GM21825 (cell line): Measurements from ENCODE around the gene PHIP.
"Not testable (repeated sequence)": the region's sequence is repeated elsewhere in the genome, so short reads cannot be mapped to it uniquely, and the experiment has no call there.

Experiments used
- ATAC-seq: cut with Tn5 transposase; IDR thresholded peaks from one replicate; pipeline ENCODE4 v1.9.1; 2021; ENCODE audit warnings: mild to moderate bottlenecking, moderate library complexity; ENCODE audit not compliant: unreplicated experiment

PHIP gene

DNA sequence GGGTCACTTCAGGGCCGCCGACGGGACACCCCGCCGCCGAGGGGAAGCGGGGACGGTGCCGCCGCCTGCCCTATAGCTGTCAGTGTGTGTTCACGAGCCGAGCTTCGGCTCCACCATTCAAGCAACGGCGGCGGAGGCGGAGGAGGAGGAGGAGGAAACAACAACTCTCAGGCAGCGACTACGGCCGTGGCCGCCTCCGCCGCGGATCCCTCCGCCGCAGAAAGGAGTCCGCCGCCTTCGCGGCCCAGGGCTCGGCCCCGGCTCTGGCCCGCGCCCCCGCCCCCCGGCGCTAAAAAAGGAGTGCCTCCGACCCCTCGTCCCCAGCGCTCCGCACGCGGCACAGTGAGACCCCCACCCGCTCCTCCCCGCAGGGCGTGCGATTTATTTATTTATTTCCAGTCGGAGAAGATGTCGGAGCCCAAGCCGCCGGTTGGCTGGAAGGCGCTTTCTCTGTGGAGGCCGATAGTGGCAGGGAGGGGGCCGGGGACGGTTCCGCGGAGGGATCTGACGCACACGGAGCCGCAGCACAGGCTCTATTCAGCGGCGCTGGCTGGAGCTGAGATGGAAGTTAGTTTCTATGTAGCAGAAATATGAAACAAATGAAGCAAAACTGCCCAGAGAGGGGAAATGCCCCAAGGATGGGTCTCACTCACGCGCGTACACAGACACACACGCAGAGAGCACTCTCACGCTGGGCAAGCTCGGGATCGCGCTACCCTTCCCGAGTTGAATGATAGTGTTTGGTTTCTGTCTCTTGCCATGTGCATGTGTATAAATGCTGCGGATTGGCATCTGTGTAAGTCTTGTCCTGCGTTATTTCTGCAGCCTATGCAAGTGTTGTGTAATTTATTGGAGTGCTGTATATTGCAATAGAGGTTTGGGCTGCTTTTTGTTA lies at the start of gene PHIP:
Gene PHIP, minus strand, starts transcription at position 180 of the 895 bp plus-strand sequence. CDS start 186 bp downstream, outside the sequence.
- peak; percentile 60 for ATAC-seq

DNA sequence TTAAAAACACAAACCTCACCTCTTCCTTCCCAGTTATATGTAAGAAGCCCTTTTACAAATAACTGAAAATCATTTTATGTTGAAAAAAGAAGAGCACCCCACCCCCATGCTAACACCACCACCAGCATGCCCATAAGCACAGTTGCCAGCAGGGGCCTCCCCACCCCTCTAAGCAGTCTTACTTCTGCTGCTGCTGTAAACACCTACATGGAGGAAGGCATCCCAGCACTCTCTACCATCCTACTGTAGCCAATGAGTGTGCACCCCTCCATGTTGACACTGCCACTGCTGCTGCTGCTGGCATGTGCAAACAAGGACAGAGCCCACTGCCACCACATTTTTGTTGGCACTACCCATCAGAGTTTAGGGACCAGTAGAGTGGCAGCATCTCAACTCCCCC lies 49.6 kb upstream of the PHIP start:
- no peak for ATAC-seq

DNA sequence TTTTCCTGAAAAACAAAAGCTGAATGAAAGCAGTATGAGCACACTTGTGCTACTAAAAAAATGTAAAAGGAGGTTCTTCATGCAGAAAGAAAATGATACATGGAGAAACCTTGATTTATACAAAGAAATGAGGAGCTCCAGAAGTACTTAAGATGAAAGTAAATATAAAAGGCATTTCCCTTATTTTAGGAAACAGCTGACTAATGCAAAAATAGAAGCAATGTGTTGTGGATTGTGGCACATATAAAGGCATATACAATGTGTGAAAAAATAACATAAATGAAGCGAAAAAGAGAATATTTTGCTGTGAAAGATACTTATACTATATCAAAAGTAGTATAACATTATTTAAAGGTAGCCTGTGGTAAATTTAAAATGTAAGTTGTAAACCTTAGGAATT lies 41.2 kb upstream of the PHIP start:
- no peak for ATAC-seq

DNA sequence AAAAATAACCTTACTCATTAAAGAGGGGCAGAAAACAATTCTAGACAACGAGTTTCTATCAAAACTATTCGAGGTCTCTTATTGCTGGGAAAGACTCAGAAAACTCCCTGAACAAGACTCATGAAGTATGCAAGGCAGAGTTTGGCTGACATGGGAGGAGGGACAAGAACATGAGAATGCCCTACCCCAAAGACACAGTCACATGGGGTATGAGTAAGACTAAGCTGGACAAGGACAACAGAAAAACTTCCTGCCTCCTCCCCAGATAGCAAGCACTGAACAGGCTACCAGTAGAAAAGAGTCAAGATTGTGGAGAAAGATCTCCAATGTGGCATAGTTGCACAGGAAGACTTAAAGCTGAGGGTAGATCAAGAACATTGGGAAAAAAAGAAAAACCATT lies 39.7 kb upstream of the PHIP start:
- no peak for ATAC-seq

DNA sequence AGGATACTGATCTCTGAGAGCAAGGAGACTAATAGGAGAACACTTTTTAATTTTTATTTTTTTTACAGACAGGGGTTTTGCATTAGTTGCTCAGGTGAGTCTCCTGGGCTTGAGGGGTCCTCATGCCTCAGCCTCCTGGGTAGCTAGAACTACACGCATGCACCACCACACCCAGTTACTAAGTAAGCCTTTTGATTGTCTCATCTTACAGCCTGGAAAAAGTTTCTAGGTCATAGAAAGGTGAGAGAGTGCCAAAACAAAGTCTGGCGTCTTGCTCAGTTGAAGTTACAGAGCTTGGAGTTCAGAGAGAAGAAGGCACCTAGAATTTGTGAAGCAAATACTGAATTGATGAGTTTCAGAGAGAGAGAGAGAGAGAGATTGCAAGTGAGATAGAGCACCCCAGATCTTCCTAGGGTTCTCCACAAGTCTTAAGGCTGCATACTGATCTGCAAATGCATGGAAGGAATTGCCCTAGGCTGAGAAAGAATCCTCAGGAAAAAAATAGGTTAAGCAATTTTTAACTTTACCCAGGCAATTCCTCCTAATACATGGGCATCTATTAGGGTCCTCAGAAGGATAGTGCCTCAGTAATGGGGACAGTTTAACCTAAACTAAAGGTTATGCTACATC lies 37.6 kb upstream of the PHIP start:
- no peak for ATAC-seq

DNA sequence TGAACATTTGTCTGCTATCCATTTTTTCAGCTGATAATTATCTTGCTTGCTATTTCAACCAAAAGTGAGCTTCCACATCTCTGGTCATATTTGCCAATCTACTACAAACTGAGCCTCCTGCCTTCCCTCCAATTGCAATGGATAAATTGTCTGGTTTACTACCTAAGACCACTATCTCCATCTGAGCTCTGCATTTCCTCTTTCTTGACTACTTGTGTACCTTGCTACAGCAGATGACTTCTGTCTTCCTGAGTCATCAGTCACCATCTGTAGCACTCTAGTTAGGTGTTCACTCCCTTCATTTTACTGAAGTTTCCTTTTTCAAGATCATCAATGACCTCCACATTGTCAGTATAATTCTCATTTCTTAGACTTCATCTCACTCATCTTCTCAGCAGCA lies 33.5 kb upstream of the PHIP start:
- no peak for ATAC-seq

DNA sequence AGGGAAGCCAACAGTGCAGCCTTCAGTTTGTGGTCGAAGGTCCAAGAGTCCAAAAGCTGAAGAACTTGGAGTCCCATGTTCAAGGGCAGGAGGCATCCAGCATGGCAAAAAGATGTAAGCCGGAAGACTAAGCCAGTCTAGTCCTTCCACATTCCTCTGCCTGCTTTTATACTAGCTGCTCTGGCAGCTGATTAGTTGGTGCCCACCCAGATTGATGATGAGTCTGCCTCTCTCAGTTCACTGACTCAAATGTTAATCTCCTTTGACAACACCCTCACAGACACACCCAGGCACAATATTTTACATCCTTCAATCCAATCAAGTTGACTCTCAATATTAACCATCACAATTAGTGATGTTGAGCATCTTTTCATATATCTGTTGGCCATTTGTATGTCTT lies 23.1 kb upstream of the PHIP start:
- no peak for ATAC-seq

DNA sequence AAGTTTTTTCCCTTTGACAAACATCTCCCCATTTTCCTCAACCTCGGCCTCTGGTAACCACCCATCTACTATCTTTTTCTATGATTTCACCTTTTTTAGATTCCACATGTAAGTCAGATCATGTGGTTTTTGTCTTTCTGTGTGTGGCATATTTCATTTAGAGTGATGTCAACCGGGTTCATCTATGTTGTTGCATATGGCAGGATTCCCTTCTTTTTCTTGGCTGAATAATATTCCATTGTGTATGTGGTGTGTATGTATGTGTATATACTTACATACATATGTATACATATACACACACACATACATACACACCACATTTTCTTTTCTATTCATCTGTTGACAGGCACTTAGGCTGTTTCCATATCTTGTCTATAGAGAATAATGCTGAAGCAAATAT lies 22.2 kb upstream of the PHIP start:
- ATAC-seq = no peak

DNA sequence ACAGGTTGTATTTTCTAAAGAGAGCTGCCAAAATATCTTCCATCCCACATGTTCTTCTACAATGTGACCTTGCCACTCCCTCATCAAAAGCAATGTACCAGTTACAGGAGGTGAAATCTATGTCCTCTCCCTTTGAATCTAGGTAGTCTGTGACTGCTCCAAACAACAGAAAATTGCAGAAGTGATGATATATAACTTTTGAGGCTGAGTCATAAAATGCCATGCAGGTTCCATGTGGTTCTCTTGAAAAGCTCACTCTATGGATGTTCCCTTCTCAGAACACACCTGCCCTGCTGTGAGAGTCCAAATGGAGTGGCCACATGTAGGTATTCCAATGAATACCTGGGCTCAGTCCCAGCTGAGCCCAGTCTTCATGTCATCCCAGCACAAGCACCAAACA lies 16.9 kb upstream of the PHIP start:
- ATAC-seq = no peak

DNA sequence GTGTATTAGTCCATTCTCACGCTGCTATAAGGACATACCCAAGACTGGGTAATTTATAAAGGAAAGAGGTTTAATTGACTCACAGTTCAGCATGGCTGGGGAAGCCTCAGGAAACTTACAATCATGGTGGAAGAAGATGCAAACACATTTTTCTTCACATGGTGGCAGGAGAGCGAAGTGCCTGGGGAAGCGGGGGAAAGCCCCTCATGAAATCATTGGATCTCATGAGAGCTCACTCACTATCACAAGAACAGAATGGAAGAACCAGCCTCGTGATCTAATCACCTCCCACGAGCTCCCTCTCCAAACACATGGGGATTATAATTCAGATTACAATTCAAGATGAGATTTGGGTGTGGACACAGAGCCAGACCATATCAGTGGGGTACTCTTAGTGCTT lies 13.7 kb upstream of the PHIP start:
- ATAC-seq = not testable (repeated sequence)

DNA sequence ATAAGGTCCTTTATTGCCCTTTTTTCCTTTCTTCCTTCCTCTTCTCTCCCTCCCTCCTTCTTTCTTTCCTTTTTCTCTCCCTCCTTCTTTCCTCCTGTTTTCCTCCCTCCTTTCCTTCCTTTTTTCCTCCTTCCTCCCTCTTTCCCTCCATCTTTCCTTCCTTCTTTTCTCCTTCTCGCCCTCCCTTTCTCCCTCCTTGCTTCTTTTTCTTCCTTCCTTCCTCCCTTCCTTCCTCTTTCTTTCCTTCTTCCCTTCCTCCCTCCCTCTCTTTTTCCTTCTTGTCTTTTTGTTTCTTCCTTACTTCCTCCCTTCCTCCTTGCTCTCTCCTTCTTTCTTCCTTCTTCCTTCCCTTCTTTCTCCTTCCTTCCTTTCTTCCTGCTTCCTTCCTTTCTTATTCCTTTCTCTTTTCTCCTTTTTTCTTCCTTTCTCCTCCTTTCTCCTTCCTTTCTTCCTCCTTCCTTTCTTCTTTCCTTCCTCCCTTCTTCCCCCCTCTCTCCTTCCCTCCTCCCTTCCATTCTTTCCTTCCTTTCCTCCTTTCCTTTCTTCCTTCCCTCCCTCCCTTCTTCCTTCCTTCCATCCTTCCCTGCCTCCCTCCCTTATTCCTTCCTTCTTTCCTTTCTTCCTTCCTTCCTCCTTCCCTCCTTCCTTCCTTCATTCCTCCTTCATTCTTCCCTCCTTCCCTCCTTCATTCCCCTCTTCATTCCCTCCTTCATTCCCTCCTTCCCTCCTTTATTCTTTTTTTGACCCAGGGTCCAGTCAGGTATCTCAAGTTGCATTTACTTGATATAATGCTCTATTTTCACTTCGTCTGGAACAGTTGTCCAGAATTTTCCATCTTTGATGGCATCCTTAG lies 11.7 kb upstream of the PHIP start:
- ATAC-seq = no peak

DNA sequence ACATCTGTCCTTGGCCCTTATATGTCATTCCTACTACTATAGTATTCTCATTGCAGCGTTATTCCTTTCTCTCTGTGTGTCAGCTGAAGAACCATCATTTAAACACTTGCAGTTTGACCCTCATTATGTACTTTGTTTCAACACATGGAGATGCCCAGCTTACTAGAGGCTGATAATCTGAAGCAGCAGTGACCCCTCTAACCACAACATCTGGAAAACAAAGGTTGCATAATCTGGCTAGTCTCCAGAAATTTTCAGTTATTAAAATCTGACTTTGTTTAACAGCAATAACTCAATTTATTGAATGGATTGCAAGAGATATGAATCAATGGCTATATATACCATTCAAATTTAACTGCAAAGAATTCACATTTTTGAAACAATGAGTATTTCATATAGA lies 6.6 kb upstream of the PHIP start:
- ATAC-seq = no peak

DNA sequence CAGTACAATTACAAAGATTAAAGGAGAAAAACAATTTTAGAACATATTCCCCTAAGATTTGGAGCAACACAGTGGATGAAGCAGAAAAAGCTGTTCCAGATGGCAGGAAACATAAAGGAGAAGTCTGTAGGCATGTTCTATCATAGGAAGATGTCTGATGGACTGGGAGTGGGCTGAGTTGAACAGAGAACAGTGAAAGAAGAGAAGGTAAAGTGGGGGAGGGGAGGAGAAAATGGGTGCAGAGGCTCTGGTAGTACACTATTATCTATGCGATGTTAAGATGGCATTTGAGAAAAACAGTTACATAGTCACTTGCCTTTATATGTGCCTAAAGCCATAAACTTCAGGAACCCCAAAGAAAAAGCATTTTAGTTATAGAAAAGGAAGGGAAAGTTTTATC lies 4.2 kb upstream of the PHIP start:
- ATAC-seq = no peak

DNA sequence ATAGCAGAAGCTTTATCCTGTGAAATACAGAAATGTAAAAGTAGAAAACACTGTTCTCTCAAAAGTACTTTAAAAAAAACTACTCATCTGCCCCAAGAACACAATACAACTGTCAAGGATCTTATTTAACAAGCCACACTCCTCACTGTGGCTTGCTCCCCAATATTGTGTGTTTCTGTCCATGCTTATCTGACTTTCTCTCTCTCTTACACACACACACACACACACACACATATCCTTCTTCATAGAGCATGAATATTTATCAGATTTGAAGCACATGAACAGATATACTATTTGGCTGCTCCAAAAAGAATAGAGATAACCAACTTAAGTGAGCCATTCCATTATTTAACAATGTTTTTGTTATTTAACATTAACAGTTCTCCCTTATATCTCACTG lies 3.6 kb upstream of the PHIP start:
- no peak for ATAC-seq

DNA sequence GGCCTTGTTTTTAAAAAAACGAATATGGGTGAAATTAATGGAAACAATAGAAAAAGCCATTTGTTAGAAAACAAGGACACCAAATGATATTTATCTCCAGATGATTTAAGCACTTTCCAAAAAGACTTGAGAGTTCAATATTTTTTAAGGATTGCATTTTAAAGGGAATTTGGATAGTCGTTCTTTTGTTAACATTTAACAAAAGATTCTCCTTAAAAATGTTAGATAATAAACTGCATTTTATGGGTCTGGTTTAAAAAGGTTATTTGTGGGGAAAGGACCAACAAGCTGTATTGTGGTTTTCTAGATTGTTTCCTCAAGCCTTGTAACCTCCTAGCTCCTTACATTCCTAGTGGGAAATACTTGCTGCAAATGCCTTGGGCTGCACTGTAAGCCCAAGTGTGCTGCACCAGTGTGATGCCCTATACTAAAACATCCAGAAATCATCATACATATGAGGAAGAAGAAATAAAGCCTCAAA lies 1.5 kb upstream of the PHIP start:
- ATAC-seq = no peak

DNA sequence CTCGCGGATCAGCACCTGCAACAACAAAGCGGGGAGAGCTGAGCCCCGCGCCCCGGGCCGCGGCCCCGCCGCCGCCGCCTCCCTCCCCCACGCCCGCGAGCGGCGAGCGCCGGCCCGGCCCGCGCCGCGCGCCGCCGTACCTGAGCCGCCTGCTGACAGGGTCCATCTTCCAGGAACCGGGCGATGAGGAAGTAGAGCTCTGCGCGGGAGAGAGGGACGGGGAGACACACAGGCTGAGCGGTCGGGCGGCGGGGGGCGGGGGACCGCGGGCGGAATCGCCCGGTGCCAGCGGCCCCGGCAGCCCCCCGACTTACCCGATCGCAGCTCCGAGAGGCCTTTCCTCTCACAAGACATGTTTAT lies 359 bp downstream of the PHIP start:
- ATAC-seq = peak; percentile 27

DNA sequence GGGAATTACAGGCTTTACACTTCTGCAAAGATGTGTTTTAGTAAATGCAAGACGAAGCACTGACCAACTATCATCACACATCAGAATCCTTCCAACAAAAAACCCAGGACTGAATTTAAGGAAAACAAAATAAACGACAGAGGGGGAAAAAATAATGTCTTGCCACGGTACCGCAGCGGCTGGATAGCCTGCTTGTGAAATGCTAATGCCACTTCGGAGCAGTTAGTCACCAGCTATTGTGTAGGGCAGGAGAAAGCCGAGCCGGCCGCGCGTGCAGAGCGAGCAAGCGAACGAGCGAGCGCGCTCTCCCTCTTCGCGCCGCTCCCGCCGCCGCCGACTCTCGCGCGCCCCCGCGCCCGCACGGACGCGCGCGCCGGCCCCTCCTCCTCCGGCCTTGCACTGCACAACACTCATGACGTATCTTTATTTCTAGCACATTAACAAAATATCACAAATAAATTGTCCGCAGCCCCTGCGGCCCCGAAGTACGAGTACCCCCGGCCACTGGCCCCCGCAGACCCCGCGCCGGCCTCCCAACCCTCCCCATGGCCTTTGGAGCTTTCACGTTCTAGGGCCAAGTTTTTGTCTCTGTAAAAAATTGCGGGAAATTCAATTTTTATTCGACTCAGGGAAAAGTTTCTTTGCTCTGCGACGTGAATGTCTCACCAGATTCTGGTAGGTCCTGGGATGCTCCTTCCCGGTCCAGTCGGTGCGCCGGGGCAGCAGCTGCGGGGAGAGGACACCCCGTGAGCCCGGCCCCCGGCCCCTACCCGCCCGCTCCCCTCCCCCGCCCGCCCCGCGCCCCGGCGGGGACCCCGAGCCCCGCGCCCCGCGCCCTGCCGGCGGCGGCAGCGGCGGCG lies 1.0 kb downstream of the PHIP start:
- ATAC-seq = peak; percentile 57

DNA sequence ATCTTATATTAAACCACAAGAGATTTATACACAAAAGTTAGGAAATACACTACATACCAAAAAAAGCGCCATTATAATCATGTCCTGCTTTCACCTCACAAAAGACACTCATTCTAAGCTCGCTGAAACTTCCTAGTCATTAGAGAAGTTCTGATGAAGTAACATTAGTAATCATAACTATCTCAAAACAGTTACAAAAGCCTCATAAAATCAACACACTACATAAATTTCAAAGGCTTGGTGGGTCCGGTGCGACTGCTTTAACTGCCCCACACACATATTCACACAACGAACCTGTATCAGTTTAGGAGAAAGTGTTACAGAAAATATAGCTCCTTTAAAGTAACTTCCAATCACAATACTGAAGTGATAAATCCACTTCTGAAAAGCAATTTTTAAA lies 1.9 kb downstream of the PHIP start:
- ATAC-seq = no peak

DNA sequence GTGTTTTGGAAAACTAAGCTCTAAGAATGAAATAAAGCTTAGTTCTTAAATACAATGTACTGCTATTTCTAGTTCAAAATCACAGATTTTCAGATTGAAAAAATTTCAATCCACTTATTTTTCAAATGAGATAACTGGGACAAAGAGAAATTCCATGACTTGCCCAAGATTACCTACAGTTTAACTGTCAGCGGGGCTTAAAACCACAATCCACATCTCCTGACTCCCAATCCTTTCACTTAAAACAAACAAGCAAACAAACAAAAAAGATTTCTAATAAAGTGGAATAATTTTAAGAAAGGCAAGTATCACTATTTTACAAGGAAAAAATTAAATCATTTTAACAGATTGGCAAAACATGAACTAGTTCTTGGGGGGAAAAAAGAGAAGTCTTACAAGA lies 4.2 kb downstream of the PHIP start:
- ATAC-seq = no peak

DNA sequence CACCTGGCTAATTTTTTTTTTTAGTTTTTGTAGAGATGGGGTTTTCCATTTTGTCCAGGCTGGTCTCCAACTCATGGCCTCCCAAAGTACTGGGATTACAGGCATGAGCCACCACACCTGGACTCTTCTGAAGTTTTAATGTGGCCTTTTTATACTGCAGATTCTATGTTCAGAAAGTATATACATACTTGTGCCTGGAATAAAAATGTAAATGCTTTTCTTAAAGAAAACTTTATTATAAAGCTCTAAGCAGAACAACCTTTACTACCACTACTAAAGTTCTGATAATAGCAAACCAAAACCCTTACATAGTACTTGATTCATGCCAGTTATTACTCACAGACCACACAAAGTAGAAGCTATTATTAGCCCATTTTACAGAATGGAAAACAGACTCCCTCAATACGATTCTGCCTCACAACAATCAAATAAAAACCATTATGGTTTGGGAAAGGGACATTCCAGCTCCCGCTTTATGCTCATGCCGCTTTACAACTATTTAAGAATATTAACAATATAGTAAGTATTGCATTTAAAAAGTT lies 5.3 kb downstream of the PHIP start:
- ATAC-seq = no peak
